HCT116 (cell line): ENCODE data around the gene SOX1.

Experiments
- ATF3 ChIP-seq: IDR thresholded peaks from 2 replicates; pipeline ENCODE4 v1.6.1; 2012
- JUND ChIP-seq: IDR thresholded peaks from 2 replicates; pipeline ENCODE4 v1.6.1; 2012
- MAX ChIP-seq: IDR thresholded peaks from 2 replicates; pipeline ENCODE4 v1.6.1; 2012
- POLR2A ChIP-seq: IDR thresholded peaks from 2 replicates; pipeline ENCODE4 v1.7.0; 2011; ENCODE audit warnings: borderline replicate concordance; ENCODE audit not compliant: insufficient read depth, insufficient read length; ENCODE audit errors: extremely low read depth
- RAD21 ChIP-seq: IDR thresholded peaks from 2 replicates; pipeline ENCODE4 v1.6.1; 2012; ENCODE audit warnings: low read depth, mild to moderate bottlenecking
- YY1 ChIP-seq: IDR thresholded peaks from 2 replicates; pipeline ENCODE4 v1.6.1; 2011; ENCODE audit warnings: low read length, low read depth, moderate library complexity, mild to moderate bottlenecking; ENCODE audit not compliant: insufficient replicate concordance; ENCODE audit errors: extremely low read depth
- TF ChIP-seq, protein P1 (sequence below), 3 experiments: fragments of 200-600 bp in 1 of 3; sonication (generic) in 1 of 3; IDR thresholded peaks in 2 of 3; conservative IDR thresholded peaks in 1 of 3; 2 replicates each; pipeline ENCODE4 v1.5.1; 2012 to 2017; ENCODE audit warnings: low read depth in 2 of 3, low read length in 2 of 3, antibody characterized with exemption in 1 of 3, borderline replicate concordance in 1 of 3, control low read depth in 1 of 3, mild to moderate bottlenecking in 1 of 3, mixed read lengths in 1 of 3, mixed run types in 1 of 3, moderate library complexity in 1 of 3; ENCODE audit not compliant: insufficient read depth in 1 of 3

GRCh38 chr13:112115403-112116091, 48.6 kb downstream of the SOX1 start:
- no peak for TF ChIP-seq POLR2A
- TF ChIP-seq MAX = no peak
- TF ChIP-seq, protein P1, sequence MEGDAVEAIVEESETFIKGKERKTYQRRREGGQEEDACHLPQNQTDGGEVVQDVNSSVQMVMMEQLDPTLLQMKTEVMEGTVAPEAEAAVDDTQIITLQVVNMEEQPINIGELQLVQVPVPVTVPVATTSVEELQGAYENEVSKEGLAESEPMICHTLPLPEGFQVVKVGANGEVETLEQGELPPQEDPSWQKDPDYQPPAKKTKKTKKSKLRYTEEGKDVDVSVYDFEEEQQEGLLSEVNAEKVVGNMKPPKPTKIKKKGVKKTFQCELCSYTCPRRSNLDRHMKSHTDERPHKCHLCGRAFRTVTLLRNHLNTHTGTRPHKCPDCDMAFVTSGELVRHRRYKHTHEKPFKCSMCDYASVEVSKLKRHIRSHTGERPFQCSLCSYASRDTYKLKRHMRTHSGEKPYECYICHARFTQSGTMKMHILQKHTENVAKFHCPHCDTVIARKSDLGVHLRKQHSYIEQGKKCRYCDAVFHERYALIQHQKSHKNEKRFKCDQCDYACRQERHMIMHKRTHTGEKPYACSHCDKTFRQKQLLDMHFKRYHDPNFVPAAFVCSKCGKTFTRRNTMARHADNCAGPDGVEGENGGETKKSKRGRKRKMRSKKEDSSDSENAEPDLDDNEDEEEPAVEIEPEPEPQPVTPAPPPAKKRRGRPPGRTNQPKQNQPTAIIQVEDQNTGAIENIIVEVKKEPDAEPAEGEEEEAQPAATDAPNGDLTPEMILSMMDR (IDR thresholded peaks at IDR 0.05 in 2 of 3, conservative IDR thresholded peaks at IDR 0.05 in 1 of 3; ENCODE audit: borderline replicate concordance in 1 of 3, insufficient read depth in 1 of 3, low read depth in 2 of 3, low read length in 2 of 3) = no peak
- no peak for TF ChIP-seq JUND
- TF ChIP-seq YY1 = no peak
- no peak for TF ChIP-seq ATF3
- no peak for TF ChIP-seq RAD21
